Cardiac fibroblast (primary cell): ENCODE data around the gene TM7SF2.

ENCODE experiments used
- DNase-seq, 2 donors: peaks; one replicate each; pipeline versions ENCODE4 v3.0.0 to v3.0.0-alpha.2; 2010; ENCODE audit warnings: low read depth in 2 of 2
- H3K4me3 ChIP-seq, 2 donors: replicated peaks in 1 of 2; 1 replicate in 1 of 2; 2 replicates in 1 of 2; pipeline ENCODE4 v1.5.1; 2011; ENCODE audit warnings: low read depth in 2 of 2, low read length in 2 of 2, mild to moderate bottlenecking in 2 of 2, moderate library complexity in 1 of 2
- CTCF ChIP-seq: IDR thresholded peaks from one replicate; pipeline ENCODE4 v1.5.1; 2011; ENCODE audit warnings: low read depth, mild to moderate bottlenecking, low read length, inconsistent platforms

TM7SF2 gene

GRCh38 chr11:65078786-65079342 is 32.8 kb upstream of the TM7SF2 start:
- no peak overlapping the region for H3K4me3 ChIP-seq
- DNase-seq: no peak
- no peak for TF ChIP-seq CTCF

- DNase-seq: no peak
- peak overlapping the region; percentile 81 to 91 for H3K4me3 ChIP-seq
- TF ChIP-seq CTCF: no peak
Observed at GRCh38 chr11:65083134-65083833, 28.4 kb upstream of the TM7SF2 start.

- TF ChIP-seq CTCF: no peak
Observed at GRCh38 chr11:65083834-65084597, 27.7 kb upstream of the TM7SF2 start, which contains the start of the genes CDCA5 and ZFPL1. Gene CDCA5, minus strand, starts transcription at chr11:65084040. Its CDS starts 62 bp downstream, at chr11:65083978. Gene ZFPL1, plus strand, starts transcription at chr11:65084222. Its CDS starts 477 bp downstream, at chr11:65084699.

GRCh38 chr11:65084598-65085375 is 26.9 kb upstream of the TM7SF2 start:
- peak overlapping the region; percentile 81 to 91 for H3K4me3 ChIP-seq
- TF ChIP-seq CTCF: no peak
- no peak for DNase-seq

More at GRCh38 chr11:65083834-65084597, 27.7 kb upstream of the TM7SF2 start, which contains the start of the genes CDCA5 and ZFPL1:
- H3K4me3 ChIP-seq: peak within 1 kb of the TSS; percentile 81 to 91
- peak; percentile 96 to 97 for DNase-seq

GRCh38 chr11:65085446-65085845 is 26.2 kb upstream of the TM7SF2 start:
- H3K4me3 ChIP-seq: no peak overlapping the region

More at GRCh38 chr11:65085446-65085845, 26.2 kb upstream of the TM7SF2 start:
- TF ChIP-seq CTCF: no peak
- DNase-seq: no peak
